RWPE2 (cell line): Measurements from ENCODE around the gene SQSTM1.

Experiments used
- ATAC-seq: fragments of 200-7000 bp; cut with Tn5 transposase; 3 replicates; pipeline ENCODE4 v1.9.1; 2021; ENCODE audit warnings: low read depth
- DNase-seq: peaks from one replicate; pipeline ENCODE4 v3.0.0-alpha.2; 2020; ENCODE audit warnings: low spot score
- H3K27ac ChIP-seq: fragments of 450-650 bp; 2 replicates; pipeline ENCODE4 v1.5.1; 2017; ENCODE audit warnings: mild to moderate bottlenecking; ENCODE audit not compliant: poor library complexity, severe bottlenecking
- H3K27me3 ChIP-seq: fragments of 250-450 bp; sonication (Bioruptor Pico); 2 replicates; pipeline ENCODE4 v1.5.1; 2021; ENCODE audit warnings: mild to moderate bottlenecking, moderate library complexity; ENCODE audit not compliant: insufficient read depth, poor library complexity, severe bottlenecking
- H3K36me3 ChIP-seq: fragments of 250-450 bp; sonication (Bioruptor Pico); 2 replicates; pipeline ENCODE4 v1.5.1; 2020; ENCODE audit warnings: low read depth, mild to moderate bottlenecking, moderate library complexity
- H3K4me1 ChIP-seq: fragments of 250-450 bp; sonication (Bioruptor Pico); 2 replicates; pipeline ENCODE4 v1.5.1; 2021; ENCODE audit warnings: mild to moderate bottlenecking, moderate library complexity; ENCODE audit not compliant: insufficient read depth, poor library complexity, severe bottlenecking
- H3K4me3 ChIP-seq: fragments of 250-450 bp; sonication (Bioruptor Pico); 2 replicates; pipeline ENCODE4 v1.5.1; 2021; ENCODE audit warnings: mild to moderate bottlenecking, moderate library complexity; ENCODE audit not compliant: severe bottlenecking
- H3K9me3 ChIP-seq: fragments of 250-450 bp; sonication (Bioruptor Pico); 2 replicates; pipeline ENCODE4 v1.5.1; 2021; ENCODE audit warnings: mild to moderate bottlenecking, moderate library complexity; ENCODE audit not compliant: severe bottlenecking
- TF ChIP-seq, protein P1 (sequence below): fragments of 450-650 bp; IDR thresholded peaks from one replicate; pipeline ENCODE4 v1.5.1; 2017; ENCODE audit warnings: mild to moderate bottlenecking, moderate library complexity; ENCODE audit not compliant: poor library complexity, severe bottlenecking

SQSTM1 gene

DNA sequence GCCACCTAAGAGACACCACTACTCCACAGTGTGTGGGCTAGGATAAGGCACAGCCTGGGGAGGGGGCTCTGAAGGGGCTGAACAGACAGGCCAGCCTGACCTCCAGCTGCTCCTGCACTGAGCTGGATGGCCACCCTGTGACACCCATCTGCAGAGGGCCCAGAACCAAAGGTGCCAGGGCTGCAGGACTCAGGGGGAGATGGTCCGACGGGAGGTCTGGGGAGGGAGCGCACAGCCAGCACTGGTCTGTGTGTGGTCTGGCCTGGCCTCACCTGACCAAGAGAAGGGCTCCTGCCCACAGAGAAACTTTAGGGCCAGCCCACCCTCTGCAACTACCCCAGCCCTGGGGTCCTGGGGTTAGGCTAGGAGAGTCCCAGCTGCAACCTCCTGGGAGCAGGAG lies 26.1 kb upstream of the SQSTM1 start:
- Histone ChIP-seq H3K4me1 (no peaks in the 10 kb centered on the region), H3K9me3 (no peaks in the 10 kb centered on the region), H3K36me3 (peaks cover 24% of the 10 kb centered on the region), H3K4me3 (no peak overlapping the region), H3K27me3 (no peaks in the 10 kb centered on the region), H3K27ac (peak overlapping the region; percentile 74)
- TF ChIP-seq, protein P1, sequence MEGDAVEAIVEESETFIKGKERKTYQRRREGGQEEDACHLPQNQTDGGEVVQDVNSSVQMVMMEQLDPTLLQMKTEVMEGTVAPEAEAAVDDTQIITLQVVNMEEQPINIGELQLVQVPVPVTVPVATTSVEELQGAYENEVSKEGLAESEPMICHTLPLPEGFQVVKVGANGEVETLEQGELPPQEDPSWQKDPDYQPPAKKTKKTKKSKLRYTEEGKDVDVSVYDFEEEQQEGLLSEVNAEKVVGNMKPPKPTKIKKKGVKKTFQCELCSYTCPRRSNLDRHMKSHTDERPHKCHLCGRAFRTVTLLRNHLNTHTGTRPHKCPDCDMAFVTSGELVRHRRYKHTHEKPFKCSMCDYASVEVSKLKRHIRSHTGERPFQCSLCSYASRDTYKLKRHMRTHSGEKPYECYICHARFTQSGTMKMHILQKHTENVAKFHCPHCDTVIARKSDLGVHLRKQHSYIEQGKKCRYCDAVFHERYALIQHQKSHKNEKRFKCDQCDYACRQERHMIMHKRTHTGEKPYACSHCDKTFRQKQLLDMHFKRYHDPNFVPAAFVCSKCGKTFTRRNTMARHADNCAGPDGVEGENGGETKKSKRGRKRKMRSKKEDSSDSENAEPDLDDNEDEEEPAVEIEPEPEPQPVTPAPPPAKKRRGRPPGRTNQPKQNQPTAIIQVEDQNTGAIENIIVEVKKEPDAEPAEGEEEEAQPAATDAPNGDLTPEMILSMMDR, result no peak
- no peak for DNase-seq
- ATAC-seq, result no peak

DNA sequence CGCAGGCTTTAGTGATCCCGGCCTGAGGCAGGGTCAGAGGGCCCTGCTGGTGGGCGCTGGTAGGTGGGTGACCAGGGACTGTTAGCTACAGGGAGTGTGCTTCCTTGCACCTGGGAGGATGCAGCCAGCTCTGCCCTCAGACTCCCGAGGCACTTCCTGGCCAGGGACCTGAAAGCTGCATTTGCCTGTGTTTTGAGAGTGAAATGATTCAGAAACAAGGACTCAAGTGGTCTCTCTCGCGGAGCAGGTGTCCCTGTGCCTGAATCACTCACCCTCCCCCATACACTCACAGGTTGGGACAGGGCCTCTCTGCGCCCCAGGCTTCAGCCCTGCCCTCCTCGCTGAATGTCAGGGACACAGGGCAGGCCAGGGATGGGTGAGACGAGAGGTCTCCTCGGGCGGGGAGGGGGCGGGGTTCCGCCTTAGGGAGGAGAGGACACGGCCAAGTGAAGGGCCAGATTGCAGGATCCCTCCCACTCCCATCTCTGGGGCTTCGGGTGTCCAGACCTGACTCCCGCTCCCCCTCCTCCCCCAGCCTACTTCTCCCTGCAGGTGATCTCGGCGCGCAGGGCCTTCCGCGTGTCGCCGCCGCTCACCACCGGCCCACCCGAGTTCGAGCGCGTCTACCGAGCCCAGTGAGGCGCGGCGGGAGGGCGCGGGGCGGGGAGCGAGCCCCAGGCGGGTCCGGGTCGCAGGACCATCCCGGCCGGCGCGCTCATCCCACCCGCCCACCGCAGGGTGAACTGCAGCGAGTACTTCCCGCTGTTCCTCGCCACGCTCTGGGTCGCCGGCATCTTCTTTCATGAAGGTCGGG lies 25.4 kb upstream of the SQSTM1 start:
- DNase-seq, result peak; percentile 78
- H3K4me3 ChIP-seq, result peak overlapping the region; percentile 63
- peak; percentile 14 for ATAC-seq
- H3K36me3 ChIP-seq, result peaks cover 31% of the 10 kb centered on the region
- TF ChIP-seq, protein P1, result no peak
- H3K4me1 ChIP-seq, result no peaks in the 10 kb centered on the region
- H3K27me3 ChIP-seq, result no peaks in the 10 kb centered on the region
- H3K9me3 ChIP-seq, result no peaks in the 10 kb centered on the region
- peak overlapping the region; percentile 74 for H3K27ac ChIP-seq

GRCh38 chr5:179795863-179796833 lies 24.6 kb upstream of the SQSTM1 start:
- Histone ChIP-seq H3K36me3 (peaks cover 39% of the 10 kb centered on the region), H3K27me3 (no peaks in the 10 kb centered on the region), H3K4me3 (peak overlapping the region; percentile 63), H3K4me1 (no peaks in the 10 kb centered on the region), H3K27ac (peak overlapping the region; percentile 74), H3K9me3 (no peaks in the 10 kb centered on the region)
- DNase-seq (peak; percentile 90), ATAC-seq (peak; percentile 71)
- TF ChIP-seq, protein P1, result peak; percentile 98

GRCh38 chr5:179796877-179797608 lies 23.7 kb upstream of the SQSTM1 start:
- no peaks in the 10 kb centered on the region for H3K4me1 ChIP-seq

More at GRCh38 chr5:179796877-179797608, 23.7 kb upstream of the SQSTM1 start:
- DNase-seq (peak; percentile 73), ATAC-seq (no peak)
- Histone ChIP-seq H3K36me3 (peaks cover 45% of the 10 kb centered on the region), H3K27ac (peak overlapping the region; percentile 74), H3K27me3 (no peaks in the 10 kb centered on the region), H3K4me3 (peak overlapping the region; percentile 63), H3K9me3 (no peaks in the 10 kb centered on the region)
- TF ChIP-seq, protein P1, result no peak
